Measurements from ENCODE around the gene SPDL1. TPM values are rescaled to one million over a fixed set of nuclear protein-coding genes. Genes with fewer than 3 reads are reported as not detected.

The SPDL1 gene
- polyA plus RNA-seq, 2 donors, result 4.4 to 7.6 TPM

GRCh38 chr5:169548315-169548714 lies 35.3 kb upstream of the SPDL1 start:
- Histone ChIP-seq H3K9me3 (ENCODE audit: control insufficient read depth in 2 of 2, insufficient read depth in 1 of 2, low read depth in 1 of 2, low read length in 1 of 2) (no peaks in the 10 kb centered on the region), H3K27ac (ENCODE audit: low read depth in 2 of 2, low read length in 1 of 2) (no peak overlapping the region), H3K4me3 (ENCODE audit: low read depth in 1 of 2, low read length in 2 of 2) (no peak overlapping the region), H3K36me3 (ENCODE audit: control insufficient read depth in 2 of 2, insufficient read depth in 2 of 2, low read length in 1 of 2) (no peaks in the 10 kb centered on the region), H3K27me3 (ENCODE audit: control insufficient read depth in 1 of 2, insufficient read depth in 2 of 2, low read length in 2 of 2) (no peaks in the 10 kb centered on the region), H3K4me1 (ENCODE audit: control insufficient read depth in 2 of 2, insufficient read depth in 2 of 2, low read length in 1 of 2) (no peaks in the 10 kb centered on the region)
- WGBS, 2 donors, result 17 to 27% methylated on average over 1 of the region's 1 CpG

- H3K4me1 ChIP-seq (ENCODE audit: control insufficient read depth in 2 of 2, insufficient read depth in 2 of 2, low read length in 1 of 2), result no peaks in the 10 kb centered on the region
- H3K27me3 ChIP-seq (ENCODE audit: control insufficient read depth in 1 of 2, insufficient read depth in 2 of 2, low read length in 2 of 2), result no peaks in the 10 kb centered on the region
- H3K36me3 ChIP-seq (ENCODE audit: control insufficient read depth in 2 of 2, insufficient read depth in 2 of 2, low read length in 1 of 2), result no peaks in the 10 kb centered on the region
- WGBS, 2 donors, result 40 to 61% methylated on average over 1 of the region's 1 CpG
- no peaks in the 10 kb centered on the region for H3K9me3 ChIP-seq (ENCODE audit: control insufficient read depth in 2 of 2, insufficient read depth in 1 of 2, low read depth in 1 of 2, low read length in 1 of 2)
- H3K4me3 ChIP-seq (ENCODE audit: low read depth in 1 of 2, low read length in 2 of 2), result no peak overlapping the region
- no peak overlapping the region for H3K27ac ChIP-seq (ENCODE audit: low read depth in 2 of 2, low read length in 1 of 2)
Observed at GRCh38 chr5:169549453-169550100, 34.0 kb upstream of the SPDL1 start.

- no peaks in the 10 kb centered on the region for H3K9me3 ChIP-seq (ENCODE audit: control insufficient read depth in 2 of 2, insufficient read depth in 1 of 2, low read depth in 1 of 2, low read length in 1 of 2)
- H3K27ac ChIP-seq (ENCODE audit: low read depth in 2 of 2, low read length in 1 of 2), result no peak overlapping the region
- H3K27me3 ChIP-seq (ENCODE audit: control insufficient read depth in 1 of 2, insufficient read depth in 2 of 2, low read length in 2 of 2), result no peaks in the 10 kb centered on the region
- no peaks in the 10 kb centered on the region for H3K4me1 ChIP-seq (ENCODE audit: control insufficient read depth in 2 of 2, insufficient read depth in 2 of 2, low read length in 1 of 2)
- H3K4me3 ChIP-seq (ENCODE audit: low read depth in 1 of 2, low read length in 2 of 2), result no peak overlapping the region
- 27 to 33% methylated on average over 4 of the region's 4 CpGs for WGBS, 2 donors
- no peaks in the 10 kb centered on the region for H3K36me3 ChIP-seq (ENCODE audit: control insufficient read depth in 2 of 2, insufficient read depth in 2 of 2, low read length in 1 of 2)
Observed at GRCh38 chr5:169550227-169550626, 33.3 kb upstream of the SPDL1 start.

GRCh38 chr5:169551146-169551545 lies 32.4 kb upstream of the SPDL1 start:
- Histone ChIP-seq H3K36me3 (ENCODE audit: control insufficient read depth in 2 of 2, insufficient read depth in 2 of 2, low read length in 1 of 2) (no peaks in the 10 kb centered on the region), H3K4me3 (ENCODE audit: low read depth in 1 of 2, low read length in 2 of 2) (no peak overlapping the region), H3K27me3 (ENCODE audit: control insufficient read depth in 1 of 2, insufficient read depth in 2 of 2, low read length in 2 of 2) (no peaks in the 10 kb centered on the region), H3K27ac (ENCODE audit: low read depth in 2 of 2, low read length in 1 of 2) (no peak overlapping the region), H3K4me1 (ENCODE audit: control insufficient read depth in 2 of 2, insufficient read depth in 2 of 2, low read length in 1 of 2) (no peaks in the 10 kb centered on the region), H3K9me3 (ENCODE audit: control insufficient read depth in 2 of 2, insufficient read depth in 1 of 2, low read depth in 1 of 2, low read length in 1 of 2) (no peaks in the 10 kb centered on the region)
- 85% methylated on average over 1 of the region's 1 CpG for WGBS, 2 donors

GRCh38 chr5:169551696-169552095 lies 31.9 kb upstream of the SPDL1 start:
- Histone ChIP-seq H3K36me3 (ENCODE audit: control insufficient read depth in 2 of 2, insufficient read depth in 2 of 2, low read length in 1 of 2) (no peaks in the 10 kb centered on the region), H3K4me1 (ENCODE audit: control insufficient read depth in 2 of 2, insufficient read depth in 2 of 2, low read length in 1 of 2) (no peaks in the 10 kb centered on the region), H3K27me3 (ENCODE audit: control insufficient read depth in 1 of 2, insufficient read depth in 2 of 2, low read length in 2 of 2) (no peaks in the 10 kb centered on the region), H3K27ac (ENCODE audit: low read depth in 2 of 2, low read length in 1 of 2) (no peak overlapping the region), H3K4me3 (ENCODE audit: low read depth in 1 of 2, low read length in 2 of 2) (no peak overlapping the region), H3K9me3 (ENCODE audit: control insufficient read depth in 2 of 2, insufficient read depth in 1 of 2, low read depth in 1 of 2, low read length in 1 of 2) (peaks cover 0 to 2% of the 10 kb centered on the region in 2 donors)
- 42 to 48% methylated on average over 4 of the region's 4 CpGs for WGBS, 2 donors

- 72 to 85% methylated on average over 1 of the region's 1 CpG for WGBS, 2 donors
Observed at GRCh38 chr5:169554251-169554650, 29.3 kb upstream of the SPDL1 start.

GRCh38 chr5:169557838-169558237 lies 25.7 kb upstream of the SPDL1 start:
- Histone ChIP-seq H3K4me3 (ENCODE audit: low read depth in 1 of 2, low read length in 2 of 2) (no peak overlapping the region), H3K4me1 (ENCODE audit: control insufficient read depth in 2 of 2, insufficient read depth in 2 of 2, low read length in 1 of 2) (no peaks in the 10 kb centered on the region), H3K27ac (ENCODE audit: low read depth in 2 of 2, low read length in 1 of 2) (no peak overlapping the region), H3K27me3 (ENCODE audit: control insufficient read depth in 1 of 2, insufficient read depth in 2 of 2, low read length in 2 of 2) (peaks cover 0 to 1% of the 10 kb centered on the region in 2 donors), H3K9me3 (ENCODE audit: control insufficient read depth in 2 of 2, insufficient read depth in 1 of 2, low read depth in 1 of 2, low read length in 1 of 2) (peaks cover 0 to 2% of the 10 kb centered on the region in 2 donors), H3K36me3 (ENCODE audit: control insufficient read depth in 2 of 2, insufficient read depth in 2 of 2, low read length in 1 of 2) (no peaks in the 10 kb centered on the region)
- WGBS, 2 donors, result 72 to 81% methylated on average over 1 of the region's 1 CpG

More at GRCh38 chr5:169554251-169554650, 29.3 kb upstream of the SPDL1 start:
- H3K27ac ChIP-seq (ENCODE audit: low read depth in 2 of 2, low read length in 1 of 2), result no peak overlapping the region
- peaks cover 0 to 2% of the 10 kb centered on the region in 2 donors for H3K9me3 ChIP-seq (ENCODE audit: control insufficient read depth in 2 of 2, insufficient read depth in 1 of 2, low read depth in 1 of 2, low read length in 1 of 2)
- no peaks in the 10 kb centered on the region for H3K27me3 ChIP-seq (ENCODE audit: control insufficient read depth in 1 of 2, insufficient read depth in 2 of 2, low read length in 2 of 2)
- no peaks in the 10 kb centered on the region for H3K36me3 ChIP-seq (ENCODE audit: control insufficient read depth in 2 of 2, insufficient read depth in 2 of 2, low read length in 1 of 2)
- H3K4me1 ChIP-seq (ENCODE audit: control insufficient read depth in 2 of 2, insufficient read depth in 2 of 2, low read length in 1 of 2), result no peaks in the 10 kb centered on the region
- H3K4me3 ChIP-seq (ENCODE audit: low read depth in 1 of 2, low read length in 2 of 2), result no peak overlapping the region

- Histone ChIP-seq H3K27me3 (ENCODE audit: control insufficient read depth in 1 of 2, insufficient read depth in 2 of 2, low read length in 2 of 2) (peaks cover 0 to 4% of the 10 kb centered on the region in 2 donors), H3K4me1 (ENCODE audit: control insufficient read depth in 2 of 2, insufficient read depth in 2 of 2, low read length in 1 of 2) (no peaks in the 10 kb centered on the region), H3K36me3 (ENCODE audit: control insufficient read depth in 2 of 2, insufficient read depth in 2 of 2, low read length in 1 of 2) (no peaks in the 10 kb centered on the region), H3K27ac (ENCODE audit: low read depth in 2 of 2, low read length in 1 of 2) (no peak overlapping the region), H3K4me3 (ENCODE audit: low read depth in 1 of 2, low read length in 2 of 2) (no peak overlapping the region), H3K9me3 (ENCODE audit: control insufficient read depth in 2 of 2, insufficient read depth in 1 of 2, low read depth in 1 of 2, low read length in 1 of 2) (no peaks in the 10 kb centered on the region)
- 32 to 46% methylated on average over 2 of the region's 2 CpGs for WGBS, 2 donors
Observed at GRCh38 chr5:169561893-169562292, 21.7 kb upstream of the SPDL1 start.

- Histone ChIP-seq H3K27me3 (ENCODE audit: control insufficient read depth in 1 of 2, insufficient read depth in 2 of 2, low read length in 2 of 2) (peaks cover 4% of the 10 kb centered on the region in 2 donors), H3K27ac (ENCODE audit: low read depth in 2 of 2, low read length in 1 of 2) (no peak overlapping the region), H3K36me3 (ENCODE audit: control insufficient read depth in 2 of 2, insufficient read depth in 2 of 2, low read length in 1 of 2) (no peaks in the 10 kb centered on the region), H3K4me1 (ENCODE audit: control insufficient read depth in 2 of 2, insufficient read depth in 2 of 2, low read length in 1 of 2) (no peaks in the 10 kb centered on the region), H3K4me3 (ENCODE audit: low read depth in 1 of 2, low read length in 2 of 2) (no peak overlapping the region), H3K9me3 (ENCODE audit: control insufficient read depth in 2 of 2, insufficient read depth in 1 of 2, low read depth in 1 of 2, low read length in 1 of 2) (no peaks in the 10 kb centered on the region)
- WGBS, 2 donors, result 70 to 73% methylated on average over 1 of the region's 1 CpG
Observed at GRCh38 chr5:169563369-169563768, 20.2 kb upstream of the SPDL1 start.

- Histone ChIP-seq H3K4me3 (ENCODE audit: low read depth in 1 of 2, low read length in 2 of 2) (no peak overlapping the region), H3K27me3 (ENCODE audit: control insufficient read depth in 1 of 2, insufficient read depth in 2 of 2, low read length in 2 of 2) (peaks cover 4 to 7% of the 10 kb centered on the region in 2 donors), H3K4me1 (ENCODE audit: control insufficient read depth in 2 of 2, insufficient read depth in 2 of 2, low read length in 1 of 2) (no peaks in the 10 kb centered on the region), H3K27ac (ENCODE audit: low read depth in 2 of 2, low read length in 1 of 2) (no peak overlapping the region), H3K36me3 (ENCODE audit: control insufficient read depth in 2 of 2, insufficient read depth in 2 of 2, low read length in 1 of 2) (no peaks in the 10 kb centered on the region), H3K9me3 (ENCODE audit: control insufficient read depth in 2 of 2, insufficient read depth in 1 of 2, low read depth in 1 of 2, low read length in 1 of 2) (no peaks in the 10 kb centered on the region)
- WGBS, 2 donors, result 74% methylated on average over 1 of the region's 1 CpG
Observed at GRCh38 chr5:169566202-169566601, 17.4 kb upstream of the SPDL1 start.
